Tibial nerve (tissue), 4 donors: ENCODE data around the gene CDKN2AIPNL. TPM values are rescaled to one million over a fixed set of nuclear protein-coding genes. Genes with fewer than 3 reads are reported as not detected.
"Not testable (repeated sequence)": the region's sequence is repeated elsewhere in the genome, so short reads cannot be mapped to it uniquely, and the experiment has no call there.

Source experiments
- DNase-seq, 2 donors: peaks; one replicate each; pipeline ENCODE4 v3.0.0-alpha.2; 2019; ENCODE audit warnings: low spot score in 2 of 2
- H3K27ac ChIP-seq, 4 donors: fragments of 200-600 bp; sonication (generic) in 3 of 4; one replicate each; pipeline ENCODE4 v1.5.1; 2017 to 2019; ENCODE audit warnings: mild to moderate bottlenecking in 1 of 4
- H3K27me3 ChIP-seq, 2 donors: fragments of 200-600 bp; sonication (generic) in 1 of 2; one replicate each; pipeline versions ENCODE4 v1.5.1 to v1.6.0; 2017 to 2019
- H3K36me3 ChIP-seq, 3 donors: fragments of 200-600 bp; sonication (generic); one replicate each; pipeline ENCODE4 v1.5.1; 2018 to 2019
- H3K4me1 ChIP-seq, 4 donors: fragments of 200-600 bp; sonication (generic) in 3 of 4; one replicate each; pipeline ENCODE4 v1.5.1; 2017 to 2019
- H3K4me3 ChIP-seq, 4 donors: fragments of 200-600 bp; sonication (generic) in 3 of 4; one replicate each; pipeline ENCODE4 v1.5.1; 2017 to 2019; ENCODE audit warnings: mild to moderate bottlenecking in 1 of 4, moderate library complexity in 1 of 4
- H3K9me3 ChIP-seq, 4 donors: fragments of 200-600 bp; sonication (generic) in 3 of 4; one replicate each; pipeline ENCODE4 v1.5.1; 2017 to 2019
- EP300 ChIP-seq, 2 donors: sonication (generic); formaldehyde crosslinking; IDR thresholded peaks; one replicate each; pipeline ENCODE4 v1.6.1; 2017; ENCODE audit warnings: antibody characterized with exemption in 2 of 2, mild to moderate bottlenecking in 1 of 2
- POLR2A ChIP-seq, 2 donors: fragments of 450-650 bp; IDR thresholded peaks; one replicate each; pipeline ENCODE4 v1.6.1; 2017; ENCODE audit warnings: antibody characterized with exemption in 2 of 2, mild to moderate bottlenecking in 2 of 2, moderate library complexity in 2 of 2
- WGBS, 2 donors: methylation state at CpG; one replicate each; pipeline ENCODE4 v1.1.5; 2018; 5-methylcytosine and 5-hydroxymethylcytosine counted together
- total RNA-seq, 4 donors: library from RNA; depleted of rRNA; stranded (reverse); fragments of >200 nt; gene quantifications; one replicate each; pipeline ENCODE4 v1.1.0, GENCODE V29; 2016
- TF ChIP-seq, protein P1 (sequence below), 5 experiments: fragments of 200-600 bp in 3 of 5; fragments of 450-650 bp in 2 of 5; sonication (generic) in 3 of 5; IDR thresholded peaks; one replicate each; pipeline ENCODE4 v1.5.1; 2016 to 2019; ENCODE audit warnings: antibody characterized with exemption in 5 of 5, mild to moderate bottlenecking in 3 of 5, moderate library complexity in 2 of 5

Gene CDKN2AIPNL
- total RNA-seq, 4 donors from 2014 or later, result 13.9 to 37.6 (median 18.5) TPM

DNA sequence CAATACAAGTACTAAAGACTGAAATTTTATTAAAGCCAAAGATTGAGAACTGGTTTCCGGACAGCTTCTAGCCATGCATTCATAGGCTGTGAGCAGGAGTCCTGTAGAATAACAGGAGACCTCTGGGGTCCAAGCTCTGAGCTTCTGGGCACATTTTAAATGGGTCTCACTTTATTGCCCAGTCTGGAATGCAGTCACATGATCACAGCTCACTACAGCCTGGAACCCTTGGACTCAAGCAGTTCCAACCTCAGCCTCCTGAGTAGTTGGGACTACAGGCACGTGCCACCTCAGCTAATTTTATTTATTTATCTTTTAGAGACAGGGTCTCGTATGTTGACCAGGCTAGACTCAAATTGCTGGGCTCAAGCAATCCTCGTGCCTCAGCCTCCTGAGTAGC is 15.4 kb downstream of the CDKN2AIPNL start:
- H3K27me3 ChIP-seq, result no peaks in the 10 kb centered on the region
- TF ChIP-seq, protein P1, sequence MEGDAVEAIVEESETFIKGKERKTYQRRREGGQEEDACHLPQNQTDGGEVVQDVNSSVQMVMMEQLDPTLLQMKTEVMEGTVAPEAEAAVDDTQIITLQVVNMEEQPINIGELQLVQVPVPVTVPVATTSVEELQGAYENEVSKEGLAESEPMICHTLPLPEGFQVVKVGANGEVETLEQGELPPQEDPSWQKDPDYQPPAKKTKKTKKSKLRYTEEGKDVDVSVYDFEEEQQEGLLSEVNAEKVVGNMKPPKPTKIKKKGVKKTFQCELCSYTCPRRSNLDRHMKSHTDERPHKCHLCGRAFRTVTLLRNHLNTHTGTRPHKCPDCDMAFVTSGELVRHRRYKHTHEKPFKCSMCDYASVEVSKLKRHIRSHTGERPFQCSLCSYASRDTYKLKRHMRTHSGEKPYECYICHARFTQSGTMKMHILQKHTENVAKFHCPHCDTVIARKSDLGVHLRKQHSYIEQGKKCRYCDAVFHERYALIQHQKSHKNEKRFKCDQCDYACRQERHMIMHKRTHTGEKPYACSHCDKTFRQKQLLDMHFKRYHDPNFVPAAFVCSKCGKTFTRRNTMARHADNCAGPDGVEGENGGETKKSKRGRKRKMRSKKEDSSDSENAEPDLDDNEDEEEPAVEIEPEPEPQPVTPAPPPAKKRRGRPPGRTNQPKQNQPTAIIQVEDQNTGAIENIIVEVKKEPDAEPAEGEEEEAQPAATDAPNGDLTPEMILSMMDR (IDR thresholded peaks at IDR 0.05), result no peak
- TF ChIP-seq EP300 (IDR thresholded peaks at IDR 0.05), result no peak
- TF ChIP-seq POLR2A (IDR thresholded peaks at IDR 0.05), result no peak
- H3K4me1 ChIP-seq, result no peaks in the 10 kb centered on the region
- no peak overlapping the region for H3K27ac ChIP-seq
- no peak for DNase-seq
- 75 to 89% methylated on average over 4 of the region's 4 CpGs for WGBS, 2 donors
- H3K9me3 ChIP-seq, result no peaks in the 10 kb centered on the region
- peaks cover 6 to 87% (median 22%) of the 10 kb centered on the region in 3 donors for H3K36me3 ChIP-seq
- no peak overlapping the region for H3K4me3 ChIP-seq

DNA sequence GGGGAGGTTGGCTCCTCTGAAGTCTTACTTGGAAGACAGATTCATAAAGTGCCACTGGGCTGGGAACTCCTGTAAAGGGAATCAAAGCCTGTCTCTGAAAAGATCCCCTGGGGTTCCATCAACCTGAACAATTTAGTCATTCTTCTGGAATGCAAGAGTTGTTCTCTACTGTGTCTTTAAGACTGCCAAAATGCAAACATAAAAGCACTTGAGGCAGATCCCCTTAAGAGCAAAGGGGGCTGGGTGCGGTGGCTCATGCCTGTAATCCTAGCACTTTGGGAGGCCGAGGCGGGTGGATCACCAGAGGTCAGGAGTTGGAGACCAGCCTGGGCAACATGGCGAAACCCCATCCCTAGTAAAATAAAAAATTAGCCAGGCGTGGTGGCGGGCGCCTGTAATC is 16.7 kb downstream of the CDKN2AIPNL start:
- Histone ChIP-seq H3K27me3 (no peaks in the 10 kb centered on the region), H3K4me1 (no peaks in the 10 kb centered on the region), H3K36me3 (peaks cover 6 to 96% (median 24%) of the 10 kb centered on the region in 3 donors), H3K9me3 (no peaks in the 10 kb centered on the region), H3K4me3 (no peak overlapping the region), H3K27ac (no peak overlapping the region)
- DNase-seq, result no peak
- 95 to 97% methylated on average over 7 of the region's 7 CpGs for WGBS, 2 donors
- TF ChIP-seq POLR2A (IDR thresholded peaks at IDR 0.05) (no peak), EP300 (IDR thresholded peaks at IDR 0.05) (no peak)
- TF ChIP-seq, protein P1 (IDR thresholded peaks at IDR 0.05), result no peak

DNA sequence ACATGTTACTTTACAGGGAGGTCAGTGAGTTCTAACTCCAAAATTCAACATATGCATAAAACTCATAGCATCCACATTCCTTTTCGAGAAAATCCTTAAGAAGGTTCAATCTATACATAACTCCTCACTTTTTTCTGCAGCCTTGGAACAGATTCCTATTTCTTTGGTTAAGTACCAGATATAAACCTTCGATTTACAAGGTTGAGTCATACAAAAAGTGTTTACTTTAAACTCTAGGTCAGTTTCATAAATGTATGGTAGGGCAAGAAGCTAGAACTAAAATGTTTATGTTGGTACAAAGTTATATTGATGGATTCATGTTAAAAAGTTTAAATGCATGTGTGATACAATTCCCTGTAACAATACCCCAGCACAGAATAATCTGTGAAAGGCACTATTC is 19.4 kb downstream of the CDKN2AIPNL start:
- peaks cover 9 to 100% (median 32%) of the 10 kb centered on the region in 3 donors for H3K36me3 ChIP-seq

DNA sequence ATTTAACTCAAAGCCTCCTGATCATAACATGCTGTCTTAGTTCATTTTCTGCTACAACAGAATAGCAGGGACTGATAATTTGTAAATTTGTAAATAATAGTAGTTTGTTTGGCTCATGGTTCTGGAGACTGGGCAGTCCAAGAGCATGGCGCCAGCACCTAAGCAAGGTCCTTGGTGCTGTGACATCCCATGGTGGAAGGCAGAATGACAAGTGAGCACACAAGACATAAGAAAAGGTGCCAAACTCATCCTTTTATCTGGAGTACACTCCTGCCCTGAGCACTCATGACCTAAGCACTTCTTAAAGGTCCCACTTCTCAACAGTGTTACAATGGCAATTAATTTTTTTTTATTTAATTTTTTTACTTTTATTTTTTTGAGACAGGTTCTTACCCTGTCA is 24.2 kb downstream of the CDKN2AIPNL start:
- H3K27me3 ChIP-seq, result no peaks in the 10 kb centered on the region
- no peak overlapping the region for H3K4me3 ChIP-seq
- no peaks in the 10 kb centered on the region for H3K9me3 ChIP-seq
- DNase-seq, result no peak
- 95 to 98% methylated on average over 1 of the region's 1 CpG for WGBS, 2 donors
- TF ChIP-seq EP300 (IDR thresholded peaks at IDR 0.05) (no peak), POLR2A (IDR thresholded peaks at IDR 0.05) (no peak)
- TF ChIP-seq, protein P1 (IDR thresholded peaks at IDR 0.05), result no peak
- H3K4me1 ChIP-seq, result peaks cover 0 to 5% (median 0%) of the 10 kb centered on the region in 4 donors
- H3K27ac ChIP-seq, result no peak overlapping the region
- H3K36me3 ChIP-seq, result peaks cover 3 to 100% (median 35%) of the 10 kb centered on the region in 3 donors

More for the DNA sequence above, 19.4 kb downstream of the CDKN2AIPNL start:
- WGBS, 2 donors, result 87 to 88% methylated on average over 2 of the region's 2 CpGs
- Histone ChIP-seq H3K4me3 (no peak overlapping the region), H3K9me3 (no peaks in the 10 kb centered on the region), H3K27ac (no peak overlapping the region), H3K27me3 (no peaks in the 10 kb centered on the region), H3K4me1 (no peaks in the 10 kb centered on the region)
- no peak for DNase-seq
- TF ChIP-seq POLR2A (IDR thresholded peaks at IDR 0.05) (no peak), EP300 (IDR thresholded peaks at IDR 0.05) (no peak)

DNA sequence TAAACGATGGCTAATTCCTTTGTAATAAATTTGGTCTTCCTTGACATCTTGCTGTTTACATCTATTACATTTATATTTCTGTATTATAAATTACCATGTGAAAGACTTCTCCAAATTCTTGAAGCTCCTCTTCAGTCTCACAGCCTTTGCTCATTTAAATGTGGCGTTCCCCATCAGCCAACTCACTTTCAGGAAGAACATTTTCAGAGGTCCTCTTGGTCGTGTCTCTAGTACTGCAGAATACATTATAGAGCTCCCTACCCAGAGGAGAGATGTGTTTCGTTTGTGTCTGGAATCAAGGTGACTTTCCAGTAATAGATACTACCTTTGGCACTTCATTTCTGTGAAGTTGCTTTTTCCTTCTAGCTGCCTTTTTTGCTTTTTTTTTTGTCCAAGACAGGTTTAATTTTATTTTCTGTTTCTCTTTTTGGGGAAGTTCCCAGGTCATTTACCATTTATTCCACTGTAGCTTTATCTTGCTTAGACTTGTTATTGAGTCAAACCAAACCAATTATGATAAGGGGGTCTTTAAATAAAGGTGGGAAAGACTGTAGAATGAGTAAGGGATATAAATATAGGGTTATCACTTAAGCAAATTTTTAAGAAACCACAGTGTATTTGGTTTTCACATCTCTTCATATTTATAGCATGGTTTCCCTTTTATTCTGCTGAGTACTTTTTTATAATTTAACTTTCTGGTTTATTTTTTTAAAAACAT is 27.5 kb downstream of the CDKN2AIPNL start:
- Histone ChIP-seq H3K4me1 (peaks cover 0 to 5% (median 0%) of the 10 kb centered on the region in 4 donors), H3K9me3 (no peaks in the 10 kb centered on the region), H3K27me3 (no peaks in the 10 kb centered on the region), H3K27ac (no peak overlapping the region), H3K36me3 (peaks cover 0 to 100% (median 30%) of the 10 kb centered on the region in 3 donors), H3K4me3 (no peak overlapping the region)
- 70 to 81% methylated on average over 4 of the region's 4 CpGs for WGBS, 2 donors
- no peak for DNase-seq
- TF ChIP-seq EP300 (IDR thresholded peaks at IDR 0.05) (no peak), POLR2A (IDR thresholded peaks at IDR 0.05) (no peak)
- TF ChIP-seq, protein P1 (IDR thresholded peaks at IDR 0.05), result no peak

DNA sequence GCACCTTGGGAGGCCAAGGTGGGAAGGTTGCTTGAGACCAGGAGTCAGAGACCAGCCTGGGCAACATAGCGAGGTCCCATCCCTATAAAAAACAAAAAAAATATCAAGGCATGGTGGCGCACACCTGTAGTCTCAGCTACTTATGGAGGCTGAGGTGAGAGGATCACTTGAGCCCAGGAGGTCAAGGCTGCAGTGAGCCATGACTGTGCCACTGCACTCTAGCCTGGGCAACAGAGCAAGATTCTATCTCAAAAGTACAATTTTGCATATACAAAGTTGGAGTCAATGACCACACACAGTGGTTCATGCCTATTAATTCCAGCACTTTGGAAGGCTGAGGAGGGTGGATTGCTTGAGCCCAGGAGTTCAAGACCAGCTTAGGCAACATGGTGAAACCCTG is 29.5 kb downstream of the CDKN2AIPNL start:
- peaks cover 0 to 100% (median 26%) of the 10 kb centered on the region in 3 donors for H3K36me3 ChIP-seq
- H3K4me3 ChIP-seq, result not testable (repeated sequence)

More for the DNA sequence above, 29.5 kb downstream of the CDKN2AIPNL start:
- WGBS, 2 donors, result 94 to 100% methylated on average over 2 of the region's 2 CpGs
- not testable (repeated sequence) for H3K27me3 ChIP-seq, H3K9me3 ChIP-seq, H3K27ac ChIP-seq, DNase-seq
- H3K4me1 ChIP-seq, result peaks cover 0 to 20% (median 0%) of the 10 kb centered on the region in 4 donors
